Measurements from ENCODE around the gene DPM3.
A peak's percentile ranks its signal among the peaks of the same experiment; 100 is the strongest.
"Not testable (repeated sequence)": the region's sequence is repeated elsewhere in the genome, so short reads cannot be mapped to it uniquely, and the experiment has no call there.

Gene DPM3

GRCh38 chr1:155124503-155125463, 15.5 kb downstream of the DPM3 start:
- DNase-seq, result no peak

GRCh38 chr1:155123801-155124200, 16.5 kb downstream of the DPM3 start:
- no peak for DNase-seq

GRCh38 chr1:155122308-155122707, 18.0 kb downstream of the DPM3 start:
- DNase-seq, result no peak

- no peak for DNase-seq
Measured at GRCh38 chr1:155121249-155121648, 19.1 kb downstream of the DPM3 start.

GRCh38 chr1:155120253-155120652, 20.1 kb downstream of the DPM3 start:
- DNase-seq, result no peak

- DNase-seq, result not testable (repeated sequence)
Measured at GRCh38 chr1:155118090-155118489, 22.2 kb downstream of the DPM3 start.

DNA sequence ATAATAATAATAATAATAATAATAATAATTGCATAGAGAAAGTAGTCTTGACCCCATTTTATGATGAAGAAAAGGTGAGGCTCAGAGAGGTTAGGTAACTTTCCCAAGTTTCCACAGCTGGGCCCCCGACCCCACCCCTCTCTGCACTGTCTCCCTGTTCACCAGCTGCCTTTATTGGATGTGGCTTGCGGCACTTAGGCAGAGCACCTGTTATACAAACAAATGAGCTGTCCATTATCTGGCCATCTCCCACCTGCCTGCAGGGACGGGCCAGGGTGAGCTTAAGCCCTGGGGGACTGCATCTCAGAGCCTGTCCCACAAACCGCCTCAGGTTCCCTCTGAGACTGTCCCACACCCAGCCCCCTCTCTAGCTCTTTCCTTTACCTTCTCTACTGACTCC, 22.7 kb downstream of the DPM3 start:
- DNase-seq, result no peak

DNA sequence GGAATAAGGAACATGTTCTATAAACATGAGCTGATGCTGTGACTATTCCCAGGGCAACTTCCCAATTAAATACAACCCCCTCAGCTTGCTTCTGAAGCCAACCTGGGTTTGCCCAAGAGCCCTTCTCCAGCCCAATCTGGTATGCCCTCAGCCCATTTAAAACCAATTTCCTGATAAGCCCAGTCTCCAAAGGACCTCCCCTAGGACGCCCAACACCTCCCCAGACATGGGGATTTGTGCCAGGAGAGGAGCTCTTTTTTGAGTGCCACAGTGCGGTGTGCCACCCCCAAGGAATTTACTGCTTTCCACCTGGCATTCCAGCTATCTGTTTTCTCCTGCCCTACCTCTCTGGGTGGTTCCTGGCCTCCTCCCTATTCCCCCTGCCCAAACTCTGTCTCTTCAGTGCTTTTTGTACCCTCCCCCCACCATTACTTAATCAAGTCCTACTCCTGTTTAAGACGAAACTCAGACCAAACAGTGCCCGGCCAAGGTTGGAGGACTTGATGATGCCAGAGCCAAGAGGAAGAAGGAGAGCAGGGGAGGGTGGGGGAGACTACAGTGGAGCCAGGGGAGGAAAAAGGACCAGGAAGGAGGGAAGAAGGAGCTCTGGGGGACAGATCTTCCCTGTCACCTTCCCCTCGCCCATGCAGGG, 24.1 kb downstream of the DPM3 start:
- DNase-seq, result no peak

GRCh38 chr1:155113450-155113980, 26.8 kb downstream of the DPM3 start:
- no peak for DNase-seq

GRCh38 chr1:155110826-155111225, 29.5 kb downstream of the DPM3 start:
- no peak for DNase-seq

- no peak for DNase-seq
Measured at GRCh38 chr1:155110381-155110780, 29.9 kb downstream of the DPM3 start.

DNA sequence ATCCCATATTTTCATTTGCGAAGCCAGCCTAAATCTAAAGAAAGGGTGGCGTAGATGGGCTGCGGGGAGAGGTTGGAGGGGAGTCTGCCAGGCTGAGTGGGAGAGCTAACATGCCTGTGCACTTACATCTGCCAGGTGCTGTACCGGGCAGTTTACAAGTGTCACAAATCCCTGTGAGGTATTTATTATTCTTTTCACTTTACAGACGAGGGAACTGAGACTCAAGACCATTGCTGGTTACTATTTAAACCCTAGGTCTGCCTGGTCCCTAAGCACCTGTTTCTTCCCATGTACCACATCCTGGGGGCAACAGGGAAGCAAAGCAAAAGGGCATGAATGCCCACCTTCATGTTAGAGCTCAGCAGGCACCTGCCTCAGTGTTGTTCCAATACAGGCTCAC, 32.0 kb downstream of the DPM3 start:
- no peak for DNase-seq

- DNase-seq, result no peak
Measured at GRCh38 chr1:155107309-155108264, 32.7 kb downstream of the DPM3 start.

- DNase-seq, result no peak
Measured at GRCh38 chr1:155106862-155107261, 33.5 kb downstream of the DPM3 start.

GRCh38 chr1:155105604-155106011, 34.7 kb downstream of the DPM3 start:
- no peak for DNase-seq

DNA sequence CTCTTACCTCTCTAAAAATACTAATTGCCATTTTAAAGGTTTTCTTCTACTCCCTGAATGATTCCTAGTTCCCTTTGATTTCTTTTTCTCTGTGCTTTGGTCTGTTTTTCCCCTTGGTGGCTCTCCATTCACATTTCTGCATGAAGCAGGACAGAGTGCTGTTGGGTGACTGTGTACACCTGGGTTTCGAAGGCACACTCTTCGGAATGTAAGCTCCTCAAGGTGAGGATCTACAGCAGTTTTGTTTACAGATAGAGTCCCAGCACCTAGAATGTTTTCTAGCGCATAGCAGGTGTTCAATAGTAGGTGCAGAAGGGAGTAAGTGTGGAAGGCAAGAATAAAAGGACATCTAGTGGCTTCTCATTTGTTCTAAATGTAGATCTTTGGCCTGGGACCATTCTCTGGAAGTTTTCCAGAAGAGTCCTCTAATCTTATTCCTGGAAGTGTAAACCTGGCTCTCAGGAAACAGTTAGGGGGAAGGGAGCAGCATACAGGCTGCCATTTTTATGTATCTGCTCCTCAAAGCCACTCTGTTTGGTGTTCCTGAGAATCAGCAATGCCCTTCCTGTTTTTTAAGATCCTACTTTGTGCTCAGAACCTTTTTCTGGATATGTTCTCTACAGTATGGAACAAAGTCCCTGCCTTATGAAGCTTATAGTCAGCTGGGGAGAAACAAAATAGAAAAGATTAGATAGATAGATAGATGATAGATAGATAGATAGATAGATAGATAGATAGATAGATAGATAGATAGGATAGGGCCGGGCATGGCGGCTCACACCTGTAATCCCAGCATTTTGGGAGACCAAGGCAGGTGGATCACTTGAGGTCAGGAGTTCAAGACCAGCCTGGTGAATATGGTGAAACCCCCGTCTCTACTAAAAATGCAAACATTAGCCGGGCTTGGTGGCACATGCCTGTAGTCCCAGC, 35.5 kb downstream of the DPM3 start:
- no peak for DNase-seq

DNA sequence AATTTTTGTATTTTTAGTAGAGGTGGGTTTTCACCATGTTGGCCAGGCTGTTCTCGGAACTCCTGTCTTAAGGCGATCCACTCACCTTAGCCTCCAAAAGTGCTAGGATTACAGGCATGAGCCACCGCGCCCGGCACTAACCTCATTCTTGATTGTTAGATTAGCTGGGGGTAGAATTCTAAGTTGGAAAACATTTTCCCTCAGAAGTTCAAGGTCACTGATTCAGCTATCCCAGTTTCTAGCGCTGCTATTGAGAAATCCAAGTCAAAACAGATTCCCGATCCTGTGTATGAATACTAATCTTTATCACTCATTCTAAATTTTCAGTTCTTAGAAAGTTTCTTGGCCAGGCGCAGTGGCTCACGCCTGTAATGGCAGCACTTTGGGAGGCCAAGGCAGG, 37.0 kb downstream of the DPM3 start:
- DNase-seq, result no peak

- no peak for DNase-seq
Measured at GRCh38 chr1:155099331-155099730, 41.0 kb downstream of the DPM3 start.

DNA sequence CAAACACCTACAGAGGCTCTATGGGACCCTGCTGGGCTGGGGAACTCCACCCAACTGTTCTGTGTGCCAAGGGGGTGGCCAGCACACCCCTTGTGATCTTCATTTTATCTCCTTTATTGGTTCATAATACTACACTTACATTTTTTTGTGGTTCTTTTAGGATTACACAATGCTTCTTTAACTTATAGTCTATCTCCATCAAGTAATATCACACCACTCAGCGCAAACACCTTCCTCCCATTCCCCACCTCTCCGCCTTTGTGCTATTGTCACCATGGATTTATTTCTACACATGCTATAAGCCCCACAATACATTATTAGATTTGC, 45.7 kb downstream of the DPM3 start:
- DNase-seq, result no peak

DNA sequence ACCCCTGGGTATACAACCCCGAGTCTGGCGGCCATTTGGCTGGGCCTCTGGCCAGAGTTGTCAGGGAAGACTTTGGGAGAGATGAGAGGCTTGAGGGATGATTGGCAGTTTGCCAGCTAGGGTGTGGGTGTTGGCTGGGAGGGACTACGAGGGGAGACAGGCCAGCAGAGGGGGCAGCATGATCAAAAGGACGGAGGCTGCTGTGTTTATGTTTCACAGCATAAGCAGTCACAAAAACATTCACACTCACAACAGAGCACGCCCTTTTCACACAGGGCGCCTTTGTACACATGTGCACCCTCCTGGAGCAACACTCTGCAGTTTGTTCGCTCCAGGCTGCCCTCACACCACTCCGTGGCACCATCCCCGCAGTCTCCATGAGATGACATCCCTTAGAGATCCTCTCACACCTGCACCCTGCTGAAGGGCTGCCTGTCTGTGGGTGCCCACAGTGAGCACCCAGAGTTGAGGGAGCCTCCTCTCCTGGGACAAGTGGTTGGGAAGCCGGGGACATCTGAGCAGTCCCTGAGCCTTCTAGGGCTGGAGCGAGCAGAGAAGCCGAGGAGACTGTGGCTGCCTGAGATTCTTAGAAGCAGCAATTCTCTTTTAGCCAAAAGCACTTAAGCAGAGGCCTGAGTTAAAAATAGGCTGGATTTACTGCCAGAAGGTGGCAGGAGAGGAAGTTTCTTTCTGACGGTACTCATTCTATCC, 46.3 kb downstream of the DPM3 start:
- peak; percentile 35 for DNase-seq

DNA sequence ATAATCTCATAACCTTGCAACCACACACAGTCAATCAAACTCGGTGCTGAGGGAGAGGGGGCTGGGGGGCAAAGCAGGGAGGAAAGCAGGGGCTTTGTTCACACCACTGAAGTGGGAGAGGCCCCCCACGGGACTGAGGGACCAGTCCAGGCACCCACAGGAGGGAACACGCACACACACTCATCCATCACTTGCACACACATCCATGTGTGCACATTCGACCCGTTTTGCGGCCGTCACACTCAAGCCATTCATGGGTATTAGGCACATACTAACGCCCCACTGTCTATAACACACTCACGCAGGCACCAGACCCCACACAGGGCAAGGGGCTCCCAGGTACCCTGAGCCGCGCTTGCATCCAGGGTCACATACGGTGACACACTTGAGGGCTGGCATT, 47.7 kb downstream of the DPM3 start:
- no peak for DNase-seq

Measured in CD4-positive, alpha-beta T cell treated with Interleukin-17A for 1 hour (primary cell).